ENCODE data around the gene KLRC4.

KLRC4 gene

DNA sequence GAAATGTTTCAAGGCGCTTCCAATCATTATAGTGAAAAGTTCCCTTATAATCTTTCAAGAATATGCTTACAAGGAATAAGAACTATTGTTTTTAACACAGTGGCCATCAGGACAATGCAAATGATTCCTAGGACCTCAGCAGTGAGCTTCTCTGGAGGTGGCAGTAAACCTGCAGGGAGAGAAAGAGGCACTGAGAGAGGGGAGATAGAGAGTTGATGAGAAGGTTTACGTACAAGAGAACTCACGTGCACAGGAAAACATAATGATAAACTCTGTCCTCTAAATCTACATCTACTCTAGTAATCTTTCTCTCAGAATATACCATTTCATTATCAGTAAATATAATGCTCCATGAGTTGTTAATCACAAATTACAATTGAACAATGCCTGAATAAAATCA lies 715 bp downstream of the KLRC4 start:
- in situ Hi-C loops (cut with HindIII; ENCODE audit: low pct_ligation_motif_present, low sequenced_read_pairs) = no loop called here
- TF ChIP-seq, protein P1, sequence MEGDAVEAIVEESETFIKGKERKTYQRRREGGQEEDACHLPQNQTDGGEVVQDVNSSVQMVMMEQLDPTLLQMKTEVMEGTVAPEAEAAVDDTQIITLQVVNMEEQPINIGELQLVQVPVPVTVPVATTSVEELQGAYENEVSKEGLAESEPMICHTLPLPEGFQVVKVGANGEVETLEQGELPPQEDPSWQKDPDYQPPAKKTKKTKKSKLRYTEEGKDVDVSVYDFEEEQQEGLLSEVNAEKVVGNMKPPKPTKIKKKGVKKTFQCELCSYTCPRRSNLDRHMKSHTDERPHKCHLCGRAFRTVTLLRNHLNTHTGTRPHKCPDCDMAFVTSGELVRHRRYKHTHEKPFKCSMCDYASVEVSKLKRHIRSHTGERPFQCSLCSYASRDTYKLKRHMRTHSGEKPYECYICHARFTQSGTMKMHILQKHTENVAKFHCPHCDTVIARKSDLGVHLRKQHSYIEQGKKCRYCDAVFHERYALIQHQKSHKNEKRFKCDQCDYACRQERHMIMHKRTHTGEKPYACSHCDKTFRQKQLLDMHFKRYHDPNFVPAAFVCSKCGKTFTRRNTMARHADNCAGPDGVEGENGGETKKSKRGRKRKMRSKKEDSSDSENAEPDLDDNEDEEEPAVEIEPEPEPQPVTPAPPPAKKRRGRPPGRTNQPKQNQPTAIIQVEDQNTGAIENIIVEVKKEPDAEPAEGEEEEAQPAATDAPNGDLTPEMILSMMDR (IDR thresholded peaks at IDR 0.05; ENCODE audit: low read depth, low read length, missing control alignments) = no peak
- no peak for DNase-seq
- H3K36me3 ChIP-seq (replicated peaks) = no peaks in the 10 kb centered on the region
- no peak overlapping the region for H3K4me3 ChIP-seq (ENCODE audit: low read depth, low read length)
- H3K27me3 ChIP-seq (replicated peaks) = no peaks in the 10 kb centered on the region
- H3K27ac ChIP-seq = no peak overlapping the region

DNA sequence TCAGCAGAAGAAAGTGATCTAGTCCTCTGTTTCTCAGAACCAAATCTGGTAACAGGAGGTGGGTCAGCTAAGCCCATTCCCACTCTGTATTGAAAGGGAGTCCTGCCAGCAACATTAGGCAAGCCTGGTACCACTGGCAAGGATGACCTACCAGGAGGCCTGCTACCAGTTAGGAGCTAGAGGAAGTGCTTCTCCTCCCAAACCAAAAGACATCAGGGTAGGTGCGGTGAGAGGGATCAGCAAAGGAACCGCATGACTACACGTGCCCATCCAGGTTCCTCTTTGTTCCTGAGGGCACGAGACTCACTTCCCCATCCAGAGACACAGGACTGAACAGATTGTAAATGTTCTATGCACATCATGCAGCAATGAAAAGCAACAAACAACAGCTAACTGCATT lies 2.8 kb downstream of the KLRC4 start:
- Histone ChIP-seq H3K27ac (no peak overlapping the region), H3K4me3 (ENCODE audit: low read depth, low read length) (no peak overlapping the region), H3K27me3 (replicated peaks) (no peaks in the 10 kb centered on the region), H3K36me3 (replicated peaks) (no peaks in the 10 kb centered on the region)
- no peak for DNase-seq
- in situ Hi-C loops (cut with HindIII; ENCODE audit: low pct_ligation_motif_present, low sequenced_read_pairs) = no loop called here
- TF ChIP-seq, protein P1 (IDR thresholded peaks at IDR 0.05; ENCODE audit: low read depth, low read length, missing control alignments) = no peak

DNA sequence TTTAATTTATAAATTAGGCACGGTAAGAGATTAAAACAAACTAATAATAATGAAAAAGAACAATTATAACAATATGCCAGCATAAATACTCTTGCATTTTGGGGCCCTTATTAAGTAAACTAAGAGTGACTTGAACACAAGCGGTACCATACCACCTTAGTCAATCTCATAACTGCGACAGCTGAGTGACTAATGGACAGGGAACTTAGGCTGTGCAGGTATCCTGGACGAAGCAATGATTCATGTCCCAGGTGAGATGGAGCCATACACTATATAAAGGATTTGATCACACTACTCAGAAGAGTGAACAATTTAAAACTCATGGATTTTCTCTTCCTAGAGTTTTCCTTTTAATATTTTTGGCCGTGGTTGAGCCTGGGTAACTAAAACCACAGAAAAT lies 4.3 kb downstream of the KLRC4 start:
- no peak overlapping the region for H3K4me3 ChIP-seq (ENCODE audit: low read depth, low read length)
- no peaks in the 10 kb centered on the region for H3K36me3 ChIP-seq (replicated peaks)
- no peak for DNase-seq
- no peaks in the 10 kb centered on the region for H3K27me3 ChIP-seq (replicated peaks)
- no peak overlapping the region for H3K27ac ChIP-seq
- TF ChIP-seq, protein P1 (IDR thresholded peaks at IDR 0.05; ENCODE audit: low read depth, low read length, missing control alignments) = no peak
- in situ Hi-C loops (cut with HindIII; ENCODE audit: low pct_ligation_motif_present, low sequenced_read_pairs) = no loop called here

DNA sequence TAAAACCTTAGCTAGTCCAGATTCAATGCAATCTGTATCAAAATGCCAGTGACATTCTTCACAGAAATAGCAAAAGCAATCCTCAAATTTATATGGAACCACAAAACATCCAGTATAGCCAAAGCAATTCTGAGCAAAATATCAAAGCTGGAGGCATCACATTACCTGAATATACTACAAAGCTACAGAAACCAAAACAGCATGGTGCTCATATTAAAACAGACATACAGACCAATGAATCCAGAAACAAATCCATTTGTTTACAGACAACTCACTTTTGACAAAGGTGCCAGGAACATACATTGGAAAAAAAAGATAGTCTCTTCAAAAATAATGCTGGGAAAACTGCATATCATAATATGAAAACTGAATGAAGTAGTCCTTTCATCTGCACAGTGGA lies 4.8 kb downstream of the KLRC4 start:
- TF ChIP-seq, protein P1 (IDR thresholded peaks at IDR 0.05; ENCODE audit: low read depth, low read length, missing control alignments) = no peak
- in situ Hi-C loops (cut with HindIII; ENCODE audit: low pct_ligation_motif_present, low sequenced_read_pairs) = no loop called here
- no peaks in the 10 kb centered on the region for H3K27me3 ChIP-seq (replicated peaks)
- no peak overlapping the region for H3K4me3 ChIP-seq (ENCODE audit: low read depth, low read length)
- no peak for DNase-seq
- no peaks in the 10 kb centered on the region for H3K36me3 ChIP-seq (replicated peaks)
- no peak overlapping the region for H3K27ac ChIP-seq

DNA sequence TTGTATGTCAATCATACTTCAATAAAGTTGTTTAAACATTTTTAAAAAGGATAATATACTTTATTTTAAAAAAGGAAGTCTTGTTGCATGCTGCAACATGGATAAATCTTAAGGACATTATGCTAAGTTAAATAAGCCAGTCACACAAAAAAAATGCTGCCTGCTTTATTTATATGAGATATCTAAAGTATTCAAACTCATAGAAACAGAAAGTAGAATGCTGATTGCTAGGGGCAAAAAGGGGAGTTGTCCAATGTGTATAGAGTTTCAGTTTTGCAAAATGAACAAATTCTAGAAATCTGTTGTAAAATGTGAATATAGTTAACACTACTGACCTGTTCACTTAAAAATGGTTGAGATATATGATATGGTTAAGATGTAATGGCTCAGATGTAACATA lies 8.7 kb downstream of the KLRC4 start:
- in situ Hi-C loops (cut with HindIII; ENCODE audit: low pct_ligation_motif_present, low sequenced_read_pairs) = no loop called here
- H3K4me3 ChIP-seq (ENCODE audit: low read depth, low read length) = no peak overlapping the region
- no peak overlapping the region for H3K27ac ChIP-seq
- H3K27me3 ChIP-seq (replicated peaks) = no peaks in the 10 kb centered on the region
- TF ChIP-seq, protein P1 (IDR thresholded peaks at IDR 0.05; ENCODE audit: low read depth, low read length, missing control alignments) = no peak
- H3K36me3 ChIP-seq (replicated peaks) = no peaks in the 10 kb centered on the region
- no peak for DNase-seq

DNA sequence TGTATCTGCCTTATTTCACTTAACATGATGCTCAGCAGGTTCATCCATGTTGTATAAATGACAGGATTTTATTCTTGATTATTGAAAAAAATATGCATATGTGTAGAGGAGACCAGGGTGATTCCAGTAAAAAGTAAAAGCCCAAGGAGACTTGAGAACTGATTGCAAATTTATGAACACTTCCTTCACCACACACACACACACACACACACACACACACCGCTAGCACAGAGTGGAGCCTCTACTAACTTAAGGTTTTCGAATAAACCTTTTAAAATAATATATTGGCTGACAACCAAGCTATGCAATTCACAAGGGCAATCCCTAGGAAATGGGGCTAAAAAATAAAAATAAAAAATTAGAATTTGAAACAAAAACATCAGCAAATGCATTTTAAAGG lies 11.4 kb downstream of the KLRC4 start:
- Histone ChIP-seq H3K36me3 (replicated peaks) (no peaks in the 10 kb centered on the region), H3K27ac (no peak overlapping the region), H3K4me3 (ENCODE audit: low read depth, low read length) (no peak overlapping the region), H3K27me3 (replicated peaks) (no peaks in the 10 kb centered on the region)
- TF ChIP-seq, protein P1 (IDR thresholded peaks at IDR 0.05; ENCODE audit: low read depth, low read length, missing control alignments) = no peak
- DNase-seq = no peak
- in situ Hi-C loops (cut with HindIII; ENCODE audit: low pct_ligation_motif_present, low sequenced_read_pairs) = no loop called here
